AG04450 (cell line): Measurements from ENCODE around the gene ABHD17B. TPM values are rescaled to one million over a fixed set of nuclear protein-coding genes. Genes with fewer than 3 reads are reported as not detected.

ENCODE experiments used
- CTCF ChIA-PET: fragments of 300-600, 350-600 bp; formaldehyde crosslinking; extraction: SDS; loops from one replicate; lab custom pipeline; 2022; ENCODE audit warnings: antibody characterized with exemption, inconsistent platforms; lab: Charles Lee
- POLR2A ChIA-PET: fragments of 350-600 bp; formaldehyde crosslinking; extraction: SDS; loops from one replicate; lab custom pipeline; 2021; ENCODE audit warnings: antibody characterized with exemption, inconsistent platforms; lab: Yijun Ruan, JAX
- DNase-seq: peaks from one replicate; pipeline ENCODE4 v3.0.0-alpha.2; 2011; ENCODE audit warnings: low read depth, low spot score
- H3K27ac ChIP-seq: one replicate; pipeline ENCODE4 v1.5.1; 2012; ENCODE audit warnings: low read depth, low read length, control low read depth
- H3K27me3 ChIP-seq: one replicate; pipeline ENCODE4 v1.6.0; 2012; ENCODE audit warnings: low read length; ENCODE audit not compliant: control insufficient read depth, insufficient read depth
- H3K4me3 ChIP-seq: 2 replicates; pipeline ENCODE4 v1.5.1; 2011; ENCODE audit warnings: mild to moderate bottlenecking, low read depth, low read length, control low read depth
- H3K9me3 ChIP-seq: 2 replicates; pipeline ENCODE4 v1.5.1; 2012; ENCODE audit warnings: low read length; ENCODE audit not compliant: control insufficient read depth, insufficient read depth
- CTCF ChIP-seq: IDR thresholded peaks from 2 replicates; pipeline ENCODE4 v1.5.1; 2011; ENCODE audit warnings: low read depth, low read length, control low read depth, inconsistent platforms
- polyA plus RNA-seq: library from polyadenylated mRNA; depleted of rRNA; stranded (reverse); fragments of >200 nt; gene quantifications from 2 replicates; pipeline ENCODE4 v1.2.3, GENCODE V29; 2011

The ABHD17B gene
- polyA plus RNA-seq, 1 experiment: 15.3 TPM

GRCh38 chr9:71916834-71917534 is 6.0 kb upstream of the ABHD17B start:
- TF ChIP-seq CTCF: no peak
- no peak for DNase-seq
- POLR2A ChIA-PET: interaction anchor here (0.6 kb wide), 1 partner anchor 458 kb away, joined by 3 read pairs; no protein-coding TSS in a partner anchor
- Histone ChIP-seq H3K9me3 (no peaks in the 10 kb centered on the region), H3K4me3 (no peak overlapping the region), H3K27ac (no peak overlapping the region), H3K27me3 (no peaks in the 10 kb centered on the region)
- CTCF ChIA-PET: interaction anchor here (1.3 kb wide), 1 partner anchor 313 kb away, joined by 3 read pairs; no protein-coding TSS in a partner anchor

- TF ChIP-seq CTCF: no peak
- H3K4me3 ChIP-seq: no peak overlapping the region
- DNase-seq: no peak
- ChIA-PET CTCF (interaction anchor here (1.0 to 1.3 kb wide), 2 partner anchors 97 to 311 kb away, joined by 3 to 5 read pairs; no protein-coding TSS in a partner anchor), POLR2A (no interaction called here)
- H3K27ac ChIP-seq: no peak overlapping the region
- no peaks in the 10 kb centered on the region for H3K27me3 ChIP-seq
- no peaks in the 10 kb centered on the region; the same call in 1 of the 2 replicates for H3K9me3 ChIP-seq
Observed at GRCh38 chr9:71915495-71915894, 4.5 kb upstream of the ABHD17B start.

GRCh38 chr9:71911908-71912335 is 929 bp upstream of the ABHD17B start:
- DNase-seq: no peak
- Histone ChIP-seq H3K27ac (peak overlapping the region; percentile 84), H3K4me3 (peak overlapping the region; percentile 72), H3K27me3 (no peaks in the 10 kb centered on the region), H3K9me3 (no peaks in the 10 kb centered on the region; the same call in 1 of the 2 replicates)
- CTCF ChIA-PET: interaction anchor here (0.6 to 1.0 kb wide), 3 partner anchors 93 to 105 kb away, joined by 3 read pairs; no protein-coding TSS in a partner anchor
- POLR2A ChIA-PET: interaction anchor here (1.3 to 1.5 kb wide), 3 partner anchors 14 to 164 kb away, joined by 3 to 17 read pairs (median 3); no protein-coding TSS in a partner anchor
- no peak for TF ChIP-seq CTCF

- no peaks in the 10 kb centered on the region for H3K27me3 ChIP-seq
- TF ChIP-seq CTCF: no peak
- ChIA-PET CTCF (no interaction called here), POLR2A (interaction anchor here (0.6 to 1.7 kb wide), 15 partner anchors 10 to 262 kb away, joined by 3 to 17 read pairs (median 4); partner anchors contain the start of gene CEMIP2)
- no peak for DNase-seq
- no peaks in the 10 kb centered on the region; the same call in 1 of the 2 replicates for H3K9me3 ChIP-seq
- peak overlapping the region; percentile 74 for H3K27ac ChIP-seq
- peak overlapping the region; percentile 89 for H3K4me3 ChIP-seq
Observed at GRCh38 chr9:71910650-71911060, 338 bp downstream of the ABHD17B start.
